Sigmoid colon (tissue), 7 donors: Measurements from ENCODE around the gene AKTIP. TPM values are rescaled to one million over a fixed set of nuclear protein-coding genes. Genes with fewer than 3 reads are reported as not detected.

Experiments used
- DNase-seq: peaks from one replicate; pipeline ENCODE4 v3.0.0-alpha.2; 2019
- H3K27ac ChIP-seq, 4 donors: fragments of 200-600 bp; sonication (generic); one replicate each; pipeline ENCODE4 v1.5.1; 2016 to 2019; ENCODE audit warnings: mild to moderate bottlenecking in 1 of 4
- H3K27me3 ChIP-seq, 3 donors: fragments of 200-600 bp; sonication (generic); one replicate each; pipeline ENCODE4 v1.5.1; 2019; ENCODE audit warnings: mild to moderate bottlenecking in 1 of 3
- H3K36me3 ChIP-seq, 4 donors: fragments of 200-600 bp; sonication (generic); one replicate each; pipeline ENCODE4 v1.5.1; 2016 to 2019
- H3K4me1 ChIP-seq, 4 donors: fragments of 200-600 bp; sonication (generic); one replicate each; pipeline ENCODE4 v1.5.1; 2017 to 2019
- H3K4me3 ChIP-seq, 4 donors: fragments of 200-600 bp; sonication (generic); one replicate each; pipeline ENCODE4 v1.5.1; 2017 to 2019; ENCODE audit warnings: mild to moderate bottlenecking in 2 of 4, moderate library complexity in 1 of 4
- H3K9me3 ChIP-seq, 4 donors: fragments of 200-600 bp in 3 of 4; sonication (generic) in 3 of 4; one replicate each; pipeline versions ENCODE4 v1.5.1 to v1.6.1; 2013 to 2019
- EP300 ChIP-seq, 4 donors: sonication (generic); formaldehyde crosslinking; IDR thresholded peaks; one replicate each; pipeline ENCODE4 v1.6.1; 2017; ENCODE audit warnings: antibody characterized with exemption in 4 of 4
- POLR2A ChIP-seq, 2 donors: fragments of 450-650 bp; IDR thresholded peaks; one replicate each; pipeline ENCODE4 v1.6.1; 2016; ENCODE audit warnings: antibody characterized with exemption in 2 of 2, mild to moderate bottlenecking in 2 of 2, moderate library complexity in 2 of 2
- POLR2AphosphoS5 ChIP-seq, 4 donors: sonication (generic); formaldehyde crosslinking; IDR thresholded peaks; one replicate each; pipeline ENCODE4 v1.6.1; 2017; ENCODE audit warnings: antibody characterized with exemption in 4 of 4
- WGBS, 2 donors: extraction: QIAGEN DNeasy Blood & Tissue Kit; methylation state at CpG; one replicate each; pipeline ENCODE4 v1.1.7; 2013; 5-methylcytosine and 5-hydroxymethylcytosine counted together
- intact Hi-C: fragments of 100-400 bp; cut with DNase I; formaldehyde crosslinking; loops from one replicate; pipeline ENCODE4 v1.15.1; 2023
- polyA plus RNA-seq, 3 donors: library from polyadenylated mRNA; stranded (reverse); fragments of 200-250 nt; gene quantifications; one replicate each; pipeline ENCODE4 v1.2.3, GENCODE V29; 2013
- total RNA-seq, 4 donors: library from RNA; depleted of rRNA; stranded (reverse); fragments of >200 nt; gene quantifications; one replicate each; pipeline ENCODE4 v1.1.0, GENCODE V29; 2016
- TF ChIP-seq, protein P1 (sequence below), 4 experiments: fragments of 450-650 bp in 3 of 4; fragments of 200-600 bp in 1 of 4; IDR thresholded peaks; one replicate each; pipeline ENCODE4 v1.5.1; 2016 to 2019; ENCODE audit warnings: antibody characterized with exemption in 4 of 4, mild to moderate bottlenecking in 3 of 4, moderate library complexity in 2 of 4
- donor health status: healthy with polysubstance abuse.
- donor health status: Bipolar disorder and iron deficiency.
- donor health status: healthy.

The AKTIP gene
- total RNA-seq (10 to 100 TPM; 39.5 to 56.0 (median 48.0) TPM), polyA plus RNA-seq (10 to 100 TPM; 14.4 to 19.9 (median 17.3) TPM)

DNA sequence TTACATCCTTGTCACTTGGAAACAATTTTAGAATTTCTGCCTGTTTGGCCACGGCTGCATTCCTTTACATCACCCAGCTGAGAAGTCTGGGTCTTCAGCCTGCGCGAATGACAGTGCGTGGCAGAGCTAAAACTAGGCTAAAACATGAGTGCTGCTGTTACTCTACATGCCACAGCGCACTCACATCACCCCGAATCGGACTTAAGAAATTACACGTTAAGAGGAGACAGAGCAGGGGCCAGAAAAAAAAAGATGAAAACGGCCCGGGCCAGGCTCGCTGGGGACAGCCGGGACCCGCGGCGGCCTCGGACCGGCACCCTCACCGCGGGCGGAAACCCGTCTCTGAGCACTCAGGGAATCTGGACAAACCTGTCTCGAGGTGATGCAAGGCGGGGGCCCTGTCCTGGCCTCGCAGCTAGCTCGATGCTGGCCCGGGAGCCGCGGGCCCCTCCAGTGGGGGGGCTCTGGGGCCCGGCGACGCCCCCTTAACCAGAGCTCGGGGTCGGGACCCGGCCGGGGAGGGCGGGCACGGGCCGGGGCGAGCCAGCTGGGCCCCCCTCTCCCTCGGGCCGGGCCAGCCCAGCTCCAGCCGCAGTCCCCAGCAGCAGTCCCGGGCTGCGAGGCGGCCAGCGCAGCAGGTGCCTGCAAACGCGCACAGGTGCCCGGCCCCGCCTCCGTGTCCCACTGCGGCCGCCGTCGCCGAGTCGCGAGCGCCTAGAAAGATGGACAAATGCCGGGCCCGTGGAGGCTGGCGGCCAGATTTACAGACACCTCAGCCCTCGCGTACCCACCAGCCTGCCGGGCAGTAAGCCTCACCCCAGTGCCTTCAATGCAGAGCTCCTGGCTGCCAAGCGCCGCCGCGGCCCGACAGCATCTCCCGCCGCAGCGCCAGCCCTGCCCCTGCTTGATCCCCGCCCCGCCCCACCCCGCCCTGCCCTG, at the start of gene AKTIP:
TSS of gene AKTIP (minus strand) at position 879 of the 939 bp plus-strand sequence. CDS start 2,950 bp downstream, outside the sequence.
- intact Hi-C loops = loop anchor here (2.0 to 5.0 kb wide), 3 partner anchors 68 to 445 kb away; partner anchors contain the start of genes FTO, RBL2 and RPGRIP1L
- H3K9me3 ChIP-seq = no peaks in the 10 kb centered on the region
- TF ChIP-seq, protein P1, sequence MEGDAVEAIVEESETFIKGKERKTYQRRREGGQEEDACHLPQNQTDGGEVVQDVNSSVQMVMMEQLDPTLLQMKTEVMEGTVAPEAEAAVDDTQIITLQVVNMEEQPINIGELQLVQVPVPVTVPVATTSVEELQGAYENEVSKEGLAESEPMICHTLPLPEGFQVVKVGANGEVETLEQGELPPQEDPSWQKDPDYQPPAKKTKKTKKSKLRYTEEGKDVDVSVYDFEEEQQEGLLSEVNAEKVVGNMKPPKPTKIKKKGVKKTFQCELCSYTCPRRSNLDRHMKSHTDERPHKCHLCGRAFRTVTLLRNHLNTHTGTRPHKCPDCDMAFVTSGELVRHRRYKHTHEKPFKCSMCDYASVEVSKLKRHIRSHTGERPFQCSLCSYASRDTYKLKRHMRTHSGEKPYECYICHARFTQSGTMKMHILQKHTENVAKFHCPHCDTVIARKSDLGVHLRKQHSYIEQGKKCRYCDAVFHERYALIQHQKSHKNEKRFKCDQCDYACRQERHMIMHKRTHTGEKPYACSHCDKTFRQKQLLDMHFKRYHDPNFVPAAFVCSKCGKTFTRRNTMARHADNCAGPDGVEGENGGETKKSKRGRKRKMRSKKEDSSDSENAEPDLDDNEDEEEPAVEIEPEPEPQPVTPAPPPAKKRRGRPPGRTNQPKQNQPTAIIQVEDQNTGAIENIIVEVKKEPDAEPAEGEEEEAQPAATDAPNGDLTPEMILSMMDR (IDR thresholded peaks at IDR 0.05) = no peak
- TF ChIP-seq EP300 (IDR thresholded peaks at IDR 0.05) (no peak), POLR2AphosphoS5 (IDR thresholded peaks at IDR 0.05) (peak in 2 of 4 donors; percentile 46 to 55), POLR2A (IDR thresholded peaks at IDR 0.05) (peak in 1 of 2 donors; percentile 19)
- H3K36me3 ChIP-seq = peaks cover 0 to 6% (median 4%) of the 10 kb centered on the region in 4 donors
- H3K4me3 ChIP-seq = peak within 1 kb of the TSS; percentile 77 to 99 (median 84)
- 0 to 1% methylated on average over 76 of the region's 76 CpGs for WGBS, 2 donors
- H3K27me3 ChIP-seq = no peaks in the 10 kb centered on the region
- DNase-seq = peak; percentile 79
- peak within 1 kb of the TSS; percentile 92 to 99 (median 96) for H3K27ac ChIP-seq
- peaks cover 0 to 33% (median 28%) of the 10 kb centered on the region in 4 donors for H3K4me1 ChIP-seq

DNA sequence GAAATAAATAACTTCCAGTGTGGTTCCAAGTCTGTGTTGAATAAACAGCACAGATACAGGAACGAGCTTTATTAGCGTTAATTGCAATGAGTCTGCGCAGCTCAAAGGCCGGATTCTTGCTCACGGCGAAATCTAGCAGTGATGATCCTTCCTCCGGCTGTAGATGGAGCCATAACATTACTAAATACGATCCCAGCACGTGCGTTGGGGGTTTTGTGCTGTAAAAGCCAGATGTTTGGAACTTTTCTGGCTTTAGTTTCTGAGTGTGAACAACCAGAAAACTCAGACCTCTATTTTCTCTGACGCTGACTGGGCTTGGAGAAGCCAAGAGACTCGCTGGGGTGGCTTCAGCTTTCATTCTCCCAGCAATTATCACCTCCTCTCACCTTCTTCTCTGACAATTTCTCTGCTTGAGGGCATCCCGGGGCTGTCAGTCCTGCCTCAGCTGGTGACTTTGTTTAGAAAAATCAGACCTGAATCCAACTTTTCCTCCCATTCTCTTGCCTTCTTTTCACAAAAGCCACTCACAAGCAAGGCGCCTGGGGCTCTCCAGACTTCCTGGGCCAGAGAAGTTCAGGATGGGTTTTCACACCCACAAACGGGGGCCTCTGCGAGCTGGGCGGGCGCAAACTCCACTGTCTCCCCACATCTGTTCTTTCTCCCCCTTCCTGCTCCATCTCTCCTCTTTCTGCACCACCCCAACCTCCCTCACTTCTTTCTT, 47.1 kb upstream of the AKTIP start:
- peaks cover 0 to 8% (median 4%) of the 10 kb centered on the region in 4 donors for H3K4me1 ChIP-seq
- H3K9me3 ChIP-seq = no peaks in the 10 kb centered on the region
- peaks cover 0 to 20% (median 0%) of the 10 kb centered on the region in 3 donors for H3K27me3 ChIP-seq
- H3K27ac ChIP-seq = no peak overlapping the region
- intact Hi-C loops = no loop called here
- DNase-seq = peak; percentile 74
- H3K4me3 ChIP-seq = no peak overlapping the region
- no peaks in the 10 kb centered on the region for H3K36me3 ChIP-seq
- WGBS, 2 donors = 22 to 23% methylated on average over 18 of the region's 18 CpGs
- no peak for TF ChIP-seq EP300 (IDR thresholded peaks at IDR 0.05)
- TF ChIP-seq, protein P1 (IDR thresholded peaks at IDR 0.05) = peak in 3 of 4 experiments; percentile 24 to 35 (median 34)

DNA sequence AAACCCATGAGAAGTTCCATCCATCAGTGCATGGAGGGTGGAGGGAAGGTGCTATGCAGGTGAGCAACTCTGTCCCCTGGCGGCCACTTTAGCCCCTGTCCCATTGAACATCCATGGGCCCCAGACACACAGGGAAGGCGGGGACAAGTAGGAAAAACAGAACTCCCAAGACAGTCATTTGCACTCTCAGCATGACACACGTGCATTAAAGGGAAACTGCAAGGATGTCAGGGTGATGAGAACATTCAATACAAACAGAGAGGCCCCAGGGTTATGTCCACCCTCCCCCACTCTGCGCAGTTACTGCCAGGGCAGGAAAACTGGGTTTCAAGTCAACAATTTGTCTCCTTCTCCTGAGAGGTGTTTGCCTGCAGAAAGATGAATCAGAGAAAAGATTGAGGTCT, 44.0 kb upstream of the AKTIP start:
- DNase-seq = no peak
- WGBS, 2 donors = 59 to 68% methylated on average over 4 of the region's 4 CpGs
- Histone ChIP-seq H3K27me3 (peaks cover 0 to 42% (median 0%) of the 10 kb centered on the region in 3 donors), H3K27ac (no peak overlapping the region), H3K4me3 (no peak overlapping the region), H3K36me3 (no peaks in the 10 kb centered on the region), H3K4me1 (peaks cover 0 to 8% (median 4%) of the 10 kb centered on the region in 4 donors), H3K9me3 (no peaks in the 10 kb centered on the region)
- intact Hi-C loops = no loop called here
- TF ChIP-seq, protein P1 (IDR thresholded peaks at IDR 0.05) = no peak
- TF ChIP-seq POLR2AphosphoS5 (IDR thresholded peaks at IDR 0.05) (no peak), POLR2A (IDR thresholded peaks at IDR 0.05) (no peak), EP300 (IDR thresholded peaks at IDR 0.05) (no peak)

DNA sequence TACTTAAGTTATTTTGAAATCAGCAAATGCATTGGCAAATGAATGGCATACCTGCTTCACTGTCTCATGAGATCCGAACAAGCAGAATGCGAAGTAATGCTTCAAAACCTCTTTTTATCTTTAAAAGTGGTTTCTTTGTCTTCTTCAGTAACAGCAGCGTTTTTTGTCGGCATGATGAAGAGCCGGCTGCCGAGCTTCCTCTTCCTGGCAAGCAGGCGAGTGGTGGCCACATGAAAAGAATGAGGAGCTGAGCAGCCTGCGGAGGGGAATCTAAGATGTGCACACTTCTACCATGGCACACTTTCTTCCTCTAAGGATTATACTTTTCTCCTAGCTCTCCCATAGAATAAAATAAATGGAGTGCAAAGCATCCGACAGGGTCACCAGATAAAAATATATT, 42.4 kb upstream of the AKTIP start:
- H3K27me3 ChIP-seq = peaks cover 0 to 31% (median 0%) of the 10 kb centered on the region in 3 donors

More for the DNA sequence above, 42.4 kb upstream of the AKTIP start:
- DNase-seq = no peak
- Histone ChIP-seq H3K4me3 (no peak overlapping the region), H3K4me1 (peaks cover 0 to 8% (median 4%) of the 10 kb centered on the region in 4 donors), H3K9me3 (no peaks in the 10 kb centered on the region), H3K27ac (no peak overlapping the region), H3K36me3 (no peaks in the 10 kb centered on the region)
- 49 to 77% methylated on average over 9 of the region's 9 CpGs for WGBS, 2 donors
- no peak for TF ChIP-seq POLR2A (IDR thresholded peaks at IDR 0.05)
- TF ChIP-seq, protein P1 (IDR thresholded peaks at IDR 0.05) = no peak
- no peak for TF ChIP-seq POLR2AphosphoS5 (IDR thresholded peaks at IDR 0.05)
- TF ChIP-seq EP300 (IDR thresholded peaks at IDR 0.05) = no peak
- intact Hi-C loops = no loop called here
